ENCODE results near the gene TAB3.
"Not testable (repeated sequence)": the region's sequence is repeated elsewhere in the genome, so short reads cannot be mapped to it uniquely, and the experiment has no call there.

Gene TAB3

DNA sequence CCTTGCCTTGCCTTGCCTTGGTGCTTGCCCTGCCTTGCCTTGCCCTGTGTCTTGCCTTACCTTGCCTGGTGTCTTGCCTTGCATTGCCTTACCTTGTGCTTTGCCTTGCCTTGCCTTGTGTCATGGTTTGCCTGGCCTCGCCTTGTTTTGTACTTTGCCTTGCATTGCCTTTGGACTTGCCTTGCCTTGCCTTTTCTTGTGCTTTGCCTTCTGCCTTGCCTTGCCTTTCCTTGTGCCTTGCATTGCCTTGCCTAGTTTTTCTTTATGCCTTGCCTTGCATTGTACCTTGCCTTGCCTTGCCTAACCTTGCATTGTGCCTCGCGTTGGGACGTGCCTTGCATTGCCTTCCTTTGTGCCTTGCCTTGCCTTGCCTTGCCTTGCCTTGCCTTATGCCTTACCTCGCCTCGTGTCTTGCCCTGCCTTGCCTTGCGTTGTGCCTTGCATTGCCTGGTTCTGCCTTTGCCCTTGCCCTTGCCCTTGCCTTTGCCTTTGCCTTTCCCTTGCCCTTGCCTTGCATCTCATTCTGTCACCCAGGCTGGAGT lies 82.8 kb downstream of the TAB3 start:
- no peak for DNase-seq

DNA sequence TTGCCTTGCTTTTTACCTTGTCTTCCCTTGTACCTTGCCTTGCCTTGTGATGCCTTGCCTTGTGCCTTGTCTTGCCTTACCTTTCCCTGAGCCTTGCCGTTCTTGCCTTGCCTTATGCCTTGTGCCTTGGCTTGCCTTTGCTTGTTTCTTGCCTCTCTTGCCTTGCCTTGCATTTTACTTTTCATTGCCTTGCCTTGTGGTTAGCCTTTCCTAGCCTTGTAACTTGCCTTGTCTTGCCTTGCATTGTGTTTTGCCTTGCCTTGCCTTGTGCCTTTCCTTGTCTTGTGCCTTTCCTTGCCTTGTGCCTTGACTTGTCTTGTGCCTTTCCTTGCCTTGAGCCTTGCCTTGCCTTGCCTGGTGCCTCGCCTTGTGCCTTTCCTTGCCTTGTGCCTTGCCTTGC lies 84.6 kb downstream of the TAB3 start:
- DNase-seq = no peak

- DNase-seq = no peak
Observed at GRCh38 chrX:30800901-30801300, 88.2 kb downstream of the TAB3 start.

DNA sequence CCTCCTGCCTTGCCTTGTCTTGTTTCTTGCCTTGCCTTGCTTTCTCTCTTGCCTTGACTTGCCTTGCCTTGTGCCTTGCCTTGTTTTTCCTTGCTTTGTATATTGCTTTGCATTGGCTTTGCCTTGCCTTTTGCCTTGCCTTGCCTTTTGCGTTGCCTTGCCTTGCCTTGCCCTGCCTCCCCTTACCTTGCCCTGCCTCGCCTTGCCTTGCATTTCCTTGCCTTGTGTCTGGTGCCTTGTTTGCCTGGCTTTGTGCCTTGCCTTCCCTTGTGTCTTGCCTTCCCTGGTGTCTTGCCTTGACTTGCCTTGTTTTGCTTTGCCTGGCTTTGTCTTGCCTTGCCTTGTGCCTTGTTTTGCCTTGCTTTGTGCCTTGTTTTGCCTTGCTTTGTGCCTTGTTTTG lies 89.7 kb downstream of the TAB3 start:
- DNase-seq = no peak

DNA sequence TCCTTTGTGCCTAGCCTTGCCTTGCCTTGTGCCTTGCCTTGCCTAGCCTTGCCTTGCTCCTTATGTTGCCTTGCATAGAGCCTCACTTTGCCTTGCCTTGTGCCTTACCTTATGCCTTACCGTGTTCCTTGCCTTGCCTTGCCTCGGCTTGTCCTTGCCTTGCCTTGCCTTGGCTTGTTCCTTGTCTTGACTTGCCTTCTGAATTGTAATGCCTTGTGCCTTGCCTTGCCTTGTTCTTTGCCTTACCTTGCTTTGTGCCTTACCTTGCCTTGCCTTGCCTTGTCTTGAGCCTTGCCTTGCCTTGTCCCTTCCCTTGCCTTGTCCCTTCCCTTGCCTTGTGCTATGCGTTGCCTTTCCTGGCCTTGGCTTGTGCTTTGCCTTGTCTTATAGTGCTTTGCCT lies 90.2 kb downstream of the TAB3 start:
- no peak for DNase-seq

GRCh38 chrX:30797301-30797700 lies 91.8 kb downstream of the TAB3 start:
- DNase-seq = not testable (repeated sequence)

DNA sequence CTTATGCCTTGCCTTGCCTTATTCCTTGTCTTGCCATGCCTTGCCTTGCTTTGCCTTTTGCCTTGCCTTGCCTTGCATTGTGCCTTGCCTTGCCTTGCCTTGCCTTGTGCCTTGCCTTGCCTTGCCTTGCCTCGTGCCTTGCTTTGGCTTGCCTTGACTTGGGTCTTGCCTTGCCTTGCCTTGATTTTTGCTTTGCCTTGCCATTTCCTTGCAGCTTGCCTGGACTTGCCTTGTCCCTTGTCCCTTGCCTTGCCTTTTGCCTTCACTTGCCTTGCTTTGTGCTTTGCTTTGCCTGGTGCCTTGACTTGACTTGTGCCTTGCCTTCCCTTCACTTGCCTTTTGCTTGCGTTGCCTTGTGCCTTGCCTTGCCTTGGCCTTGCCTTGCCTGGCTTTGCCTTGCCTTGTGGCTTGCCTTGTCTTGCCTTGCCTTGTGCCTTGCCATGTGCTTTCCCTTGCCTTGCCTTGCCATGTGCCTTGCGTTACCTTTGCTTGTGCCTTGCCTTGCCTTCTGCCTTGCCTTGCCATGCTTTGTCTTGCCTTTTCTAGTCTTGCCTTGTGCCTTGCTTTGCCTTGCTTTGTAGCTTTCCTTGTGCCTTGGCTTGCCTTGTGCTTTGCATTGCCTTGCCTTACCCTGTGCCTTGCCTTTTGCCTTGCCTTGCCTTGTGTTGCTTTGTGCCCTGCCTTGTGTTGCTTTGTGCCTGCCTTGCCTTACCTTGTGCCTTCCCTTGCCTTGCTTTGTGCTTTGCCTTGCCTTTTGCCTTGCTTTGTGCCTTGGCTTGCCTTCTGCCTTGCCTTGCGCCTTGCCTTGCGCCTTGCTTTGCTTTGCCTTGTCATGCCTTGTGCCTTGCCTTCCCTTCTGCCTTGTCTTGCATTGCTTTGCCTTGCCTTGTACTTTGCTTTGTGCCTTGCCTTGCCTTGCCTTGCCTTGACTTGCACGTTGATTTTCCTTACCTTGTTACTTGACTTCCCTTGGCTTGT lies 92.8 kb downstream of the TAB3 start:
- DNase-seq = no peak

DNA sequence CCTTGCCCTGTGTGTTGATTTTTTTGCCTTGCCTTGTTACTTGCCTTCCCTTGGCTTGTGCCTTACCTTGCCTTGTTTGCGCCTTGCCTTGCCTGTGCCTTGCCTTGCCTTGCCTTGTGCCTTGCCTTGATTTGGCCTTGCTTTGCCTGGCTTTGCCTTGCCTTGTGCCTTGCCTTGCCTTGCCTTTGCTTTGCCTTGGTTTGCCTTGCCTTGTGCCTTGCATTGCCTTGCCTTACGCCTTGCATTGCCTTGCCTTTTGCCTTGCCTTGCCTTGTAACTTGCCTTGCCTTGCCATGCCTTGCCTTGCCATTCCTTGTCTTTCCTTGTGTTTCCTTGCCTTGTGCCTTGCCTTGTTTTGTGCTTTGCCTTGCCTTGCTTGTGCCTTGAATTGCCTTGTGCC lies 94.6 kb downstream of the TAB3 start:
- no peak for DNase-seq

DNA sequence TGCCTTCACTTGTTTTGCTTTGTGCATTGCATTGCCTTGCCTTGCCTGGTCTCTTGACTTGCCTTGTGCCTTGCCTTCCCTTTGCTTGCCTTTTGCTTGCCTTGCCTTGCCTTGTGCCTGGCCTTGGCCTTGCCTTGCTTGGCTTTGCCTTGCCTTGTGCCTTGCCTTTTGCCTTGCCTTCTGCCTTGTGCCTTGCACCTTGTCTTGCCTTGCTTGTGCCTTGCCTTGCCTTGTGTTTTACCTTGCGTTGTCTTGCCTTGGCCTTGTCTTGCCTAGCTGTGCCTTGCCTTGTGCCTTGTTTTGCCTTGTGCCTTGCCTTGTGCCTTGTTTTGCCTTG lies 95.3 kb downstream of the TAB3 start:
- DNase-seq = no peak

DNA sequence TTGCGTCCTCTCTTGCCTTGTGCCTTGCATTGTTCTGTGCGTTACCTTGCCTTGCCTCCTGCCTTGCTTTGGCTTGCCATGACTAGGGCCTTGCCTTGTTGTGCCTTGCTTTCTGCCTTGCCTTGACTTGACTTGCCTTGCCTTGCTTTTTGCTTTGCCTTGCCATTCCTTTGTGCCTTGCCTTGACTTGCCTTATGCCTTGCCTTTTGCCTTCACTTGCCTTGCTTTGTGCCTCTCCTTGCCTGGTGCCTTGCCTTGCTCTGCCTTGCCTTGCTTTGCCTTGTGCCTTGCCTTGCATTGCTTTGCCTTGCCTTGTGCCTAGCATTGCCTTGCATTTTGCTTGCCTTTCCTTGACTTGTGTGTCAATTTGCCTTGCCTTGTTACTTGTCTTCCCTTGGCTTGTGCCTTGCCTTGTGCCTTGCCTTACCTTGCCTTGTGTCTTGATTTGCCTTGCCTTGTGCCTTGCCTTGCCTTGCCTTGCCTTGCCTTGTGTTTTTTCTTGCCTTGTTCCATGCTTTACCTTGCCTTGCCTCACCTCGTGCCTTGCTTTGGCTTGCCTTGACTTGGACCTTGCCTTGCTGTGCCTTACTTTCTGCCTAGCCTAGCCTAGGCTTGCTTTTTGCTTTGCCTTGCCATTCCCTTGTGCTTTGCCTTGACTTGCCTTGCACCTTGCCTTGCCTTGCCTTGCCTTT lies 95.8 kb downstream of the TAB3 start:
- no peak for DNase-seq

DNA sequence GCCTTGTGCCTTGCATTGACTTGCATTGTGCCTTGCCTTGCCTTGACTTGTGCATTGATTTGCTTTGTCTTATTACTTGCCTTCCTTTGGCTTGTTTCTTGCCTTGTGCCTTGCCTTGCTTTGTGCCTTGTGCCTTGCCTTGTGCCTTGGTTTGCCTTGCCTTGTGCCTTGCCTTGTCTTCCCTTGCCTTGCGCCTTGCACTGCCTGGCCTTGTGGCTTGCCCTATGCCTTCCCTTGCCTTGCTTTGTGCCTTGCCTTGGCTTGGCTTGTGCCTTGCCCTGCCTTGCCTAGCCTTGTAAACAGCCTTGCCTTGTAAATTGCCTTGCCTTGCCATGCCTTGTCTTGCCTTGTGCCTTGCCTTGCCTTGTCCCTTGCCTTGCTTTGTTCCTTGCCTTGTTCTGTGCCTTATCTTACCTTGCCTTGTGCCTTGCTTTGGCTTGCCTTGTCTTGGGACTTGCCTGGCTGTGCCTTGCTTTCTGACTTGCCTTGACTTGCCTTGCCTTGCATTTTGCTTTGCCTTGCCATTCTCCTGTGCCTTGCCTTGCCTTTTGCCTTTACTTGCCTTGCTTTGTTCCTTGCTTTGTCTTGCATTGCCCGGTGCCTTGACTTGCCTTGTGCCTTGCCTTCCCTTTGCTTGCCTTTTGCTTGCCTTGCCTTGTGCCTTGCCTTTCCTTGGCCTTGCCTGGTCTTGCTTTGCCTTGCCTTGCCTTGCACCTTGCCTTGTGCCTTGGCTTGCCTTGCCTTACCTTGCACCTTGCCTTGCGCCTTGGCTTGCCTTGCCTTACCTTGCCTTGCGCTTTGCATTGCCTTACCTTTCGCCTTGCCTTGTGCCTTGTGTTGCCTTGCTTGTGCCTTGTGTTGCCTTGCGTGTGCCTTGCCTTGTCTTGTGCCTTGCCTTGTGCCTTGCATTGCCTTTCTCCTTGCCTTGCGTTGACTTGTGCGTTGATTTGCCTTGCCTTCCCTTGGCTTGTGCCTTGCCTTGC lies 97.5 kb downstream of the TAB3 start:
- DNase-seq = no peak

GRCh38 chrX:30787012-30787411 lies 102.0 kb downstream of the TAB3 start:
- DNase-seq = no peak

GRCh38 chrX:30786374-30786773 lies 102.7 kb downstream of the TAB3 start:
- no peak for DNase-seq

- peak; percentile 47 for DNase-seq
Observed at GRCh38 chrX:30781711-30782444, 107.2 kb downstream of the TAB3 start.

DNA sequence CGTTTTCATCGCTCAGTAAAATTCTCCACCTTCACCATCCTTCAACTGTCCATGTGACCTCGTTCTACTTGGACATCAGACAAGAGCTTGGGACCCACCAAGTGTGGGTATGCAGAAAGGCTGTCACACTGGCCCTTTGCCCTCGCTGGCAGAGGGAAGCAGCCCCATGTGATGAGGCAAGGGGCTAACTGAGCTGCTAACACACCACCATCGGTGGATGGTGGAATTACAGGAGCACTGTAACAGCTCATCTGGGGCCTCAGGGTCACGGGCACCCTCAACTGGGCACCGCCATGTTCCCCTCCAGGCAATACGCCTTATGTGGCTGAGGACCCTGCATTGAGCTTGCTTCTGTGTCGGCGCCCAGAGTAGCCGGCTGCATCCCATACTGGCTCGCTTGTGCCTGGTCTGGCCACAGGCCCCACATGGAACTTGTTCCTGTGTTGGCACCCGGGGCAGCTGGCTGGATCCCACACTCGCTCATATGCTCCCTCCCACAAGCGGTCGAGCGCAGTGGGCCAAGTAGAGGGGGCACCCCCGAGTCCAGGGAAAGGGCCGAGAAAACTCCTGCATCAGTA lies 109.5 kb downstream of the TAB3 start:
- DNase-seq = no peak

DNA sequence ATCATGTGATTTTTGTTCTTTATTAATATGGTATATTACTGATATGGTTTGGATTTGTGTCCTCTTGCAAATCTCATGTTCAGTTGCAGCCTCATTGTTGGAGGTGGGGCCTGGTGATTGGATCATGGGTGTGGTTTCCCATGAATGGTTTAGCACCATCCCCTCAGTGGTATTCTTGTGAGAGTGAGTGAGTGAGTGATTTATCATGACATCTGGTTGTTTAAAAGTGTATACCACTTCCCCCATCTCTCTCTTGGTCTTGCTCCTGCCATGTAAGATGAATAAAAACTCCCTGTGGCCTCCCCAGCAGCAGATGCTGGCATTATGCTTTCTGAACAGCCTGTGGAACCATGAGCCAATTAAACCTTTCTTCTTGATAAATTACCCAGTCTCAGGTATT lies 111.5 kb downstream of the TAB3 start:
- DNase-seq = no peak
